ENCODE results near the gene CXCR6.

- TF ChIP-seq, protein P1, sequence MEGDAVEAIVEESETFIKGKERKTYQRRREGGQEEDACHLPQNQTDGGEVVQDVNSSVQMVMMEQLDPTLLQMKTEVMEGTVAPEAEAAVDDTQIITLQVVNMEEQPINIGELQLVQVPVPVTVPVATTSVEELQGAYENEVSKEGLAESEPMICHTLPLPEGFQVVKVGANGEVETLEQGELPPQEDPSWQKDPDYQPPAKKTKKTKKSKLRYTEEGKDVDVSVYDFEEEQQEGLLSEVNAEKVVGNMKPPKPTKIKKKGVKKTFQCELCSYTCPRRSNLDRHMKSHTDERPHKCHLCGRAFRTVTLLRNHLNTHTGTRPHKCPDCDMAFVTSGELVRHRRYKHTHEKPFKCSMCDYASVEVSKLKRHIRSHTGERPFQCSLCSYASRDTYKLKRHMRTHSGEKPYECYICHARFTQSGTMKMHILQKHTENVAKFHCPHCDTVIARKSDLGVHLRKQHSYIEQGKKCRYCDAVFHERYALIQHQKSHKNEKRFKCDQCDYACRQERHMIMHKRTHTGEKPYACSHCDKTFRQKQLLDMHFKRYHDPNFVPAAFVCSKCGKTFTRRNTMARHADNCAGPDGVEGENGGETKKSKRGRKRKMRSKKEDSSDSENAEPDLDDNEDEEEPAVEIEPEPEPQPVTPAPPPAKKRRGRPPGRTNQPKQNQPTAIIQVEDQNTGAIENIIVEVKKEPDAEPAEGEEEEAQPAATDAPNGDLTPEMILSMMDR (IDR thresholded peaks at IDR 0.05): no peak
- no peak for TF ChIP-seq POLR2A (IDR thresholded peaks at IDR 0.05)
These were observed 54.7 kb downstream of the CXCR6 start for GRCh38 chr3:45997942-45998341.

All from Peyer's patch (tissue), 4 donors.